HuH-7.5 (cell line): Measurements from ENCODE around the gene SYK.
"Not testable (repeated sequence)": the region's sequence is repeated elsewhere in the genome, so short reads cannot be mapped to it uniquely, and the experiment has no call there.

Experiments used
- DNase-seq: peaks from one replicate; pipeline ENCODE4 v3.0.0; 2011; ENCODE audit warnings: low spot score

SYK gene

GRCh38 chr9:90795871-90796317 lies 5.7 kb upstream of the SYK start:
- no peak for DNase-seq

GRCh38 chr9:90799271-90799852 lies 2.3 kb upstream of the SYK start:
- no peak for DNase-seq

DNA sequence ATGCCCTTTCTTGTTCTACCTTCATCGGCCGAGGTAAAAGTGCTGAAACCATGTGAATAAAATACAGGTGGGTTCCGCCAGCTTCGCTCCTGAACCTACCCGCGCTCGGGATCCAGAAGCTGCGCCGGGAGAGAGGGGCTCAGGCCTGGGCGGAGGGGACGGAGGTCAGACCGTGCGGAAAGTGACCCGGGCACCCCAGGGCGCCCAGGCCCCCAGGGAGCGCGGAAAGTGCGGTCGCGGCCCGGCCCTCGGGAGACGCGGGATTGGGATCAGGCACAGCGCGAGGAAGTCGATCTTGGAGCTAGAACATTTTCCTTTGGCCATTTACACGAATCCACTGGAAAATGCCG lies 329 bp downstream of the SYK start:
- DNase-seq = no peak

DNA sequence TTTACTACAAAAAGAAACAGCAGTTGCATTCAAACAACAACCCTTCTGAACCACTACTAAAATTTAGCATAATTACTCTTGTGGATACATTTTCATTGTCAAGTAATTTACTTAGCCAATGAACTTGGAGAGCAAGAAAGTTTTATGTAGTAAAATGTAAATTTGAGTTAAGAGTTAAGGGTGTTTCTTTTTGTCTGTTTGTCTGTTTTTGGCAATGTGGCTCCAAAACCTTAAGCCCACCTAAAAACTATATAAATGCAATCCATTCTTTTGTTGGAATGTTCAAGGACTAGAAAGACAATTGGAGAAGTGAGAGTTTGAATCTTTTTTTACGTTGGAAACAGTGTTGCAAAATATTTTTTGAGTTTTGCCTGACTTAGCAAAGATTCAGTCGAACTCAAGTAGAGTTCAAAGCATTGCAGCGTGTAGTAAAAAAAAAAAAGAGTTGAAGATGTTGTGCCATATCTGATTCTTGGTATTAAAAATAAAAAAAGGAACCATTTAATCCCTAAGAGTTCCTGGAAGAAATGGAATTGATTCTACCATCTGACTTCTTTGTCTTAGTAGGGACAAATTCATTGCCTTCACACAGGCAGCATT lies 867 bp downstream of the SYK start:
- DNase-seq = no peak

DNA sequence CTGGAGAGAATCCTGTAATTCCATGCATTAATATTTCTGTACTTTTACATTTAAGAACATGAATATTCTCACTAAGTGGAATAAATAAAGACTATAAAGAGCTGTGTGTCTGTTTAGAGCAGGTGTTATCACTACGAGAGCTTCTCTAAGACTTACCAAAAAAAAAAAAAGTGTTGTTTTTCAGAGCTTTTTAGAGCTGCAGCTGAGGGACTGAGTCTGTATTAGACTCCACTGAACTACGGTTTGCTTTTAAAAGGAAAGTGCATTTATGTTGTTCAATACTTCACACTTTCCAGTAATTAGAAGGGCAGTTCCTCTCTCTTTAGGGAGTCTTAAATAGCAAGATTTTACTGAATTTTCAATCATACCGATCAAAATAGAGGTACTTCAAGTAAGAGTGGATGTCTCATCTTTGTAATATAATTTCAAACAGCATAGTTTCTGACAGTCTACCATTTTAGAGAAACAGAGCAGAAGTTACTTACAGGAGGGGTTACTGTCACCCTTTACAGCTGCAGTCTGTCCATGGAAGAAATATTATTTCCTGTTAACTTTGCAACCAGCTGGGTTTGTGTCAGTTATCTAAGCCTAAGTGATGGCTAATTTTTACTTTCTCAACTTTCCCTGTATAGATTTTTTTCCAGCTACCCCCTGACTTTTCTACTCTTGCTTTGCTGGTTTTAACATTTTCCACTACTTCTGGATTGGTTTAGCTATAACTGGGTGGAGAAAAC lies 2.4 kb downstream of the SYK start:
- DNase-seq = no peak

GRCh38 chr9:90805006-90805996 lies 3.7 kb downstream of the SYK start:
- no peak for DNase-seq

GRCh38 chr9:90807006-90807405 lies 5.4 kb downstream of the SYK start:
- DNase-seq = no peak

DNA sequence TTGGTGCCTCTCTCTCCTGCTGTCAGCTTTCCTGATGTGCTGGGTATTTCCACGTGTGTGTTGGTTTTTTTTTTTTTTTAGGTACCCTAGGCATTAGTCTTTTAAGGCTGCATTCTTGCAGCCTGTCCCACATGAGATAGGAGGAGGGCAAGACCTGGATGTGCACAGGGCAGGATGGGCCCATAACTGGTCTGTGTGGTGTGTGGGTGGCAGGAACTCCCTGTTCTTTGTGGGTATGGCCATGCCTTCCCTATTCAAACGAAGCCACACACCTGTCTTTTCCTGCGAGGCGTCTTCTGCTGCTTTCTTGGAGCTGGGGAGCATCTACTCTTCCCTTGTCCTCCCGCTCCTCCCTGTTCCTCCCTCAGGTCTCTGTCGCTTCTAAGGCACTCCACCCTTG lies 6.8 kb downstream of the SYK start:
- DNase-seq = no peak

DNA sequence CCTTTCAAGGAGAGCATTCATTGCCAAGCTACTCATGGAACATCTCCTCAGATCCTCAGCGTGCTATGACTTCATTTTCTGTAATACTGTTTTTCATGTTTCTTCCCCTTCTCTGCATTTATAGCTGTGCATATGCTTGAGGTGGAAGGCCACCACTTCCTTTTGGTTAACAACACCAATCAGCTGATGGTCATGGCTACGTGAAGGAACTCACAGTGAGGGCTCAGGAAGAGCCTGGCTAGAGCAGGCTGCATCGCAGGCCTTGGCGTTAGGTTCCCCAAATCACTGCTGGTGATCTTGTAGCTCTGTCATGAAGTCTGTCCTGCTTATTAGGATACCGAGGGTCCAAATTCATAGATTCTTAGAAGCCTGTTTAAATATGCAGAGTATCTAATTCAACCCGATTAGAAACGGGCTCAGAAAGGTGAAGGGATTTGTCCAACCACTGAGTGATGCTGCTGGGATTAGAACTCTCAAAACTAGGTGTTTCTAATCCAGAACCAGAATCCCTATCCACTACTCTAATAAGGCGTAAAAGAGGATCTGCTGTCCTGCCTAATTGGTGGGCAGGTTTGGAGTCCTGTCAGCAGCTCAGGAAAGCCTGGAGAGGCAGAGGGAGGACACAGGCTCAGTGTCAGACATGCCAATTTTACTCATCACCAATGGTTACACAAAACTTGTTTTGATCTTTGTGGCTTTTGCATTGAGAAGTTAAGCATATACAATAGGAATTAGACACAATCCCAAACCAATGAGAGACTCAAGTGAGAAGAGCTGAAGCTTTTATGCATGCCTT lies 7.5 kb downstream of the SYK start:
- no peak for DNase-seq

- no peak for DNase-seq
Observed at GRCh38 chr9:90810691-90811090, 9.1 kb downstream of the SYK start.

DNA sequence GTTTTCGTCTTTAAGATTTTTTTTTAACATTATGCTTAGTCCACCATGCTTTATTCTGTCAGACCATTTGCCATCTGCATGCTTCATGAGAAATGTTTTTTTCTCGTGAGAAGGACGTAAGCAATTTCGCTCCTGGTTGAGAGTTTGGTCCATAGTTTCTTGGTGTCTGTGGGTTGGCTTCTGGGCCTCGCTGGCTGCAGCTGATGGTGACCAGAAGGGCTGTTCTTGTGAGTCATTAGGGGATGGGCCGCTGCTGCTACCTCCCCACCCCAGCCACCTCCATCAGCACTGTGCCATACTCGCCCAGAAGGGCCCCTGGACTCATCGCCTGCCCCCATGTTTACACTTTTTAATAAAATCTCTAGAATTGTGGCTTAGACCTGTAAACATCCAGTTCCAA lies 11.4 kb downstream of the SYK start:
- no peak for DNase-seq

GRCh38 chr9:90813523-90813922 lies 11.9 kb downstream of the SYK start:
- no peak for DNase-seq

- no peak for DNase-seq
Observed at GRCh38 chr9:90814355-90814754, 12.7 kb downstream of the SYK start.

DNA sequence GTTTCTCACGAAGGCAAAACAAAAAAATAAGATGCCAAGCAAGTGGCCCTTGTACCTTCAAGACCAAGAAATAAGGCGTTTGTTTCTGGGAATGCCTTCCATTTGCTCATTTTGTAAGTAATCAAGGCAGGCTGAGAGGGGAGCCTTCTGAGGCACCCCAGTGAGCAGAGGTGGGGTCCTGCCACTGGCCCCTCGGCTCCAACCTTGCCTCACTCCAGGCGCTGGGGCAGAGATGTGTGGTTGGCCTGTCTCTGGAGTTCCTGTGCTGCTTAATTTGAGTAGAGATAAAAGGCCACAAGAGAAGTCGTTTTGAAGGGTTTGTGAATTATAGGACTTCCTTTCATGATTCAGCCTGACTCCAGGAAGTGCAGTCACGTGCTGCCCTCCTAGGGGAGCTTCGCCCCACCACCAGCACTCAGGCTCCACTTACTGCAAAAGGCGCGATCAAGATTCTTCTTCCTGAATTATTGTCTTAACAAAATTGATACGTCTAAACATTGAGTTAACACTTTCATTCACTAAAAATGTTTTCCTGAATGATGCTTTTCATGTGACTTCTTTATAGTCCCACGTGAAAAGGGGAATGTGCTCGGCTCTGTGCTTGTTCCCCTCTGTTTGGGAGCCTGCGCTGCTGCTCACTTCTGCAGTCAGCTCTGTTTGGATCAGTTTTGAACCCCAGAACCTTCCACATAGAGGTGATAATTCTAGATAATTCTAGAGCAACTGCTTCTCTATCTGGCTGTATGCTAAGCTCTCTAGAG lies 13.7 kb downstream of the SYK start:
- no peak for DNase-seq

- DNase-seq = no peak
Observed at GRCh38 chr9:90815944-90816357, 14.3 kb downstream of the SYK start.

GRCh38 chr9:90816690-90817089 lies 15.1 kb downstream of the SYK start:
- no peak for DNase-seq

DNA sequence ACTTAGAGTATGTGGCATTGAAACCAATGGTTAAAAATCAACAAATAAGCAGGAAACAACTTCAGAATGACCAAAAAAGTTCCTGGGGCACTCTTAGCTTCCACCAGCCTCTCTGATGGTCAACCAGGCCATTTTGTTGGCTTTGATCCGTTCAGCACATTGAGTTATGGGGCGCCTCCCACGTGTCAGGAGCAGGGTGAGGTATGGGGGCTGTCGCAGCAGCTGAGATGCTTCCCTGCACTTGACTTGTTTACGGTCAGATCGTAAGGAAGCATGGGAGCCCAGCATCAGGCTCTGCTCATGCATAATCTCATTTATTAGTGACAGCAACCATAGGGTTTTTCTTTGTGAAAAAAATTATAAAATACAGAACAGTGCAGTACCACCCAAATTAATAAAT lies 16.7 kb downstream of the SYK start:
- no peak for DNase-seq

DNA sequence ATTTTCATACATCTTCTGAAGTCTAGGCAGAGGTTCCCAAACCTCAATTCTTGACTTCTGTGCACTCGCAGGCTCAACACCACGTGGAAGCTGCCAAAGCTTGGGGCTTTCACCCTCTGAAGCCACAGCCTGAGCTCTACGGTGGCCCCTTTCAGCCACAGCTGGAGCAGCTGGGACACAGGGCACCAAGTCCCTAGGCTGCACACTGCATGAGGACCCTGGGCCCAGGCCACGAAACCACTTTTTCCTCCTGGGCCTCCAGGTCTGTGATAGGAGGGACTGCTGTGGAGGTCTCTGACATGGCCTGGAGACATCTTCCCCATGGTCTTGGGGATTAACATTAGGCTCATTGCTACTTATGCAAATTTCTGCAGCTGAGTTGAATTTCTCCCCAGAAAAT lies 18.8 kb downstream of the SYK start:
- DNase-seq = not testable (repeated sequence)

GRCh38 chr9:90821236-90821635 lies 19.6 kb downstream of the SYK start:
- not testable (repeated sequence) for DNase-seq

GRCh38 chr9:90821697-90822096 lies 20.1 kb downstream of the SYK start:
- no peak for DNase-seq

DNA sequence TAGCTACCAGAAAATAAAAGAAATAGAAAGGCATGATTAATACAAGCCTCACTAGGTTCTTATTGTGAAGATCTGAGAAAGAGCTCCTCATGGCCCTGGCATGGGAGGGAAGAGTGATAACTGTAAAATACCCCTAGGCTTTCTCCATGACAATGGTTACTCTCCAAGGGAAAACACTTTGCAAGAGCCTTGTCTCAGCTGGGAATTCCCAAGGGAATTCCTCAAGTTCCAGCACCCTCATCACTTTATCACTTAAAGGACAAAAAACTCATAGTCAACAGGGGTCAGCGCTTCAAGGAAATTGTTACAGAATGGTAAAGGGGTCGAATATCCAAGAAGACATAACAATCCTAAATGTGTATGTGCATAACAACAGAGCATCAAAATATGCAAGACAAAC lies 21.2 kb downstream of the SYK start:
- no peak for DNase-seq
